ENCODE data around the gene GALNT18. TPM values are rescaled to one million over a fixed set of nuclear protein-coding genes. Genes with fewer than 3 reads are reported as not detected.

GALNT18 gene
- total RNA-seq, 1 donor from 2014 or later = 38.4 TPM

DNA sequence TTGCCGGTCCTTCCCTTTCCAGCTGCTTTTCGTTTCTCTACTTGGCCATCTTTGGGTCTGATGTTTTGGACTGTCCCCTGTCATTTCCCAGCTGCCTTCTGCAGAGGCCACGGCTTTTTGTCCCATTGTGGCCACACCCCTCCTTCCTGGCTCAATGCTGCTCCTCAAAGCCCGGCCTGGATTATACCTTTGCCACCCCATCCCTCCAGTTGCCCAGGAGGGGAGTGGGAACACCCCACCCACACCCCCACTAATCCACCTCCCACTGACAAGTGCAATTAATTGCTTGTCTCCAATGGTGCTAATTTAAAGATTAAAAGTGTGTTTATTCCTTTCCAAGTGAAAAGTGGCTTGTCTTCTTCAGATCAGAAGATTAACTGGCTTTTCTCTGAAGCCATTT is 234.6 kb downstream of the GALNT18 start:
- no peak overlapping the region for H3K27ac Mint-ChIP-seq (ENCODE audit: unreplicated experiment)
- TF ChIP-seq, protein P1, sequence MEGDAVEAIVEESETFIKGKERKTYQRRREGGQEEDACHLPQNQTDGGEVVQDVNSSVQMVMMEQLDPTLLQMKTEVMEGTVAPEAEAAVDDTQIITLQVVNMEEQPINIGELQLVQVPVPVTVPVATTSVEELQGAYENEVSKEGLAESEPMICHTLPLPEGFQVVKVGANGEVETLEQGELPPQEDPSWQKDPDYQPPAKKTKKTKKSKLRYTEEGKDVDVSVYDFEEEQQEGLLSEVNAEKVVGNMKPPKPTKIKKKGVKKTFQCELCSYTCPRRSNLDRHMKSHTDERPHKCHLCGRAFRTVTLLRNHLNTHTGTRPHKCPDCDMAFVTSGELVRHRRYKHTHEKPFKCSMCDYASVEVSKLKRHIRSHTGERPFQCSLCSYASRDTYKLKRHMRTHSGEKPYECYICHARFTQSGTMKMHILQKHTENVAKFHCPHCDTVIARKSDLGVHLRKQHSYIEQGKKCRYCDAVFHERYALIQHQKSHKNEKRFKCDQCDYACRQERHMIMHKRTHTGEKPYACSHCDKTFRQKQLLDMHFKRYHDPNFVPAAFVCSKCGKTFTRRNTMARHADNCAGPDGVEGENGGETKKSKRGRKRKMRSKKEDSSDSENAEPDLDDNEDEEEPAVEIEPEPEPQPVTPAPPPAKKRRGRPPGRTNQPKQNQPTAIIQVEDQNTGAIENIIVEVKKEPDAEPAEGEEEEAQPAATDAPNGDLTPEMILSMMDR (IDR thresholded peaks at IDR 0.05) = no peak
- peaks cover 5% of the 10 kb centered on the region for H3K27me3 Mint-ChIP-seq (ENCODE audit: low read depth)
- peaks cover 1% of the 10 kb centered on the region for H3K36me3 Mint-ChIP-seq (ENCODE audit: low read depth)
- no peaks in the 10 kb centered on the region for H3K9me3 Mint-ChIP-seq (ENCODE audit: low read depth)
- H3K4me1 Mint-ChIP-seq (ENCODE audit: low read depth) = peaks cover 24% of the 10 kb centered on the region
- H3K4me3 Mint-ChIP-seq (ENCODE audit: unreplicated experiment) = no peak overlapping the region
- DNase-seq (ENCODE audit: low spot score) = no peak

DNA sequence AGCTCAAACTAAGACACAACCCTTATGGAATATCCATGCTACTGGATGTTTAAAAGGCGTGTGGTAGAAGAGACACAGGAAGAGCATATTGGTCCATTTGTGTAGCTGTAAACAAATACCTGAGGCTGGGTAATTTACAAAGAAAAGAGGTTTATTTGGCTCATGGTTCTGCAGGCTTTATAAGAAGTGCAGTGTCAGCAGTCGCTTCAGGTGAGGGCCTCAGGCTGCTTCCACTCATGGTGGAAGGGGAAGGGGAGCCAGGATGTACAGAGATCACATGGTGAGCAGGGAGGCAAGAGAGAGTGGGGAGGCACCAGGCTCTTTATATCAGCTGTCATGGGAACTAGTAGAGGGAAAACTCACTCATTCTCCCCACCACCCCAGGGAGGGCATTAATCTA is 237.0 kb downstream of the GALNT18 start:
- Mint-ChIP-seq H3K27ac (ENCODE audit: unreplicated experiment) (no peak overlapping the region), H3K4me1 (ENCODE audit: low read depth) (peaks cover 11% of the 10 kb centered on the region), H3K4me3 (ENCODE audit: unreplicated experiment) (no peak overlapping the region), H3K27me3 (ENCODE audit: low read depth) (peaks cover 5% of the 10 kb centered on the region), H3K36me3 (ENCODE audit: low read depth) (peaks cover 1% of the 10 kb centered on the region), H3K9me3 (ENCODE audit: low read depth) (no peaks in the 10 kb centered on the region)
- no peak for DNase-seq (ENCODE audit: low spot score)
- TF ChIP-seq, protein P1 (IDR thresholded peaks at IDR 0.05) = no peak

DNA sequence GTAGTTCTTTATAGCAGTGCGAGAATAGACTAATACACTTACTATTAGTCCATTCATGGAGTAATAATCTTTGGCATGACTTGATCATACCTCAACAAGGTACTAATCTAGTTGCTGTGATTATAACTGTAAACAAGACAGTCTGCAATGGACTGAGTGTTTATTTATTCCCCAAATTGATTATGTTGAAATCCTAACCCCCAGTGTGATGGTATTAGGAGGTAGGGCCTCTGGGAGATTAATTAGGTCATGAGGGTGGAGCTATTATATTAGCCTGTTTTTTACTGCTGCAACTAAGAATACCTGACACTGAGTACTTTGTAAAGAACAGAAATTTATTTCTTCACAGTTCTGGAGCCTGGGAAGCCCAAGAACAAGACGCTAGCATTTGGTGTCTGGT is 237.8 kb downstream of the GALNT18 start:
- Mint-ChIP-seq H3K27me3 (ENCODE audit: low read depth) (peaks cover 3% of the 10 kb centered on the region), H3K36me3 (ENCODE audit: low read depth) (peaks cover 2% of the 10 kb centered on the region), H3K27ac (ENCODE audit: unreplicated experiment) (no peak overlapping the region), H3K9me3 (ENCODE audit: low read depth) (no peaks in the 10 kb centered on the region), H3K4me3 (ENCODE audit: unreplicated experiment) (no peak overlapping the region), H3K4me1 (ENCODE audit: low read depth) (peaks cover 8% of the 10 kb centered on the region)
- TF ChIP-seq, protein P1 (IDR thresholded peaks at IDR 0.05) = no peak
- no peak for DNase-seq (ENCODE audit: low spot score)

DNA sequence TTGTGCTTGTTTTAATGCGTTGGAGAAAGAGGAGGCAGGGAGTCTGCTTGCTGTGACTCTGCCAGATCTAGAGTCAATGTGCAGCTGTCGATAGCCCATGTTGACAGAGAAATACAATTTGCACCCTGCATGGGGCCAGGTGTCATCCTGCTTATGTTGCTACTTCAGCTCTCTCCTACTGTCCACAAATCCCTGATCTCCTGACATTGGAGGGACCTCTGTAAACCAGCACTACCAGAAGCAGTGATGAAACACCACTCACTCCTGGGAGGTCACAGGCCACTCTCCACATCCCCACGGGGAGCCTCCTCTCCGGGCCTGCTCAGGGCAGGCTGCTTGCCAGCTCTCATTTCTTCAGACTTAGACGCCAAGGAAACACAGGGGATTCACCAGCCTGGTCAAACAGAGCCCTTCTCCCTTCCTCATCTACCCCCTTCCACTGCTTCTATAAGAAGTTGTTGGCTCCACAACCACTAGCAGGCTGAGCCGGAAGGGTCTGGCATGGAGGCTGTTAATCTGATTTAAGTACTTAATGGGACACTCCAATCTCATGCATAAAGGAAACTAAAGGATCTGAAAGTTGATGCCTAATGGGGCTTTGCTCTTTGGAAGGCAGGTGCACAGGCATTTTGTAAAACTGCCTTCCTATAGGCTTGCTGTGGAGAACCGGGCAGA is 238.8 kb downstream of the GALNT18 start:
- no peak for DNase-seq (ENCODE audit: low spot score)
- no peaks in the 10 kb centered on the region for H3K9me3 Mint-ChIP-seq (ENCODE audit: low read depth)
- H3K27me3 Mint-ChIP-seq (ENCODE audit: low read depth) = peaks cover 3% of the 10 kb centered on the region
- TF ChIP-seq, protein P1 (IDR thresholded peaks at IDR 0.05) = no peak
- peaks cover 5% of the 10 kb centered on the region for H3K36me3 Mint-ChIP-seq (ENCODE audit: low read depth)
- H3K27ac Mint-ChIP-seq (ENCODE audit: unreplicated experiment) = no peak overlapping the region
- H3K4me3 Mint-ChIP-seq (ENCODE audit: unreplicated experiment) = no peak overlapping the region
- H3K4me1 Mint-ChIP-seq (ENCODE audit: low read depth) = peaks cover 8% of the 10 kb centered on the region

DNA sequence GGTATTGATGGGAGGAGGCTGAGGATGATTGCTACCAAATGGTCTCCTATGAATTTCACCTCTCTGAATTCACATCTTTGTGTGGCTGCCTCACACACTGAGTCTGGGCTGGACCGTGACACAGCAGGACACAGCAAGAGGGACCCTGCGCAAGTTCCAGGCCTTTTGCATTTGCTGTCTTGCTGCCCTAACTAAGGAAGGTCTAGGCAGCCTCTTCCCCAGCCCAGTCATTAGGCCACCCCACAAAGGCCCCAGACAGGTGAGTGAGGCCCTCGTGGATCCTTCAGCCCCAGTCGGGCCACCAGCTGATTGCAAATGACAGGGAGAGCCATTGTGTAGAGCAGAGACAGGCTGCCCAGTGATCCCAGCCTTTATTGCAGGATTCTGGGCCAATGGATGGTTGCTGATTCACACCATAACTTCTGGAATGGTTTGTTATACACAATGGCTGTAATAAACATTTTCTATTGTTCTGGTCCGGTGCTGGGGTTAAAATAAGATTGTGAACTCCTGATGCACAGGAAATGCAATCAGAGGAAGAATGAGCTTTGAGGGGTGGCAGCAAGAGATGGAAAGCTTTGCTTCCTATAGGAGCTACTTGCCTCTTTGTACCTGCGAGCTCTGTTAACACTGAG is 240.2 kb downstream of the GALNT18 start:
- Mint-ChIP-seq H3K36me3 (ENCODE audit: low read depth) (peaks cover 9% of the 10 kb centered on the region), H3K27me3 (ENCODE audit: low read depth) (peaks cover 3% of the 10 kb centered on the region), H3K4me1 (ENCODE audit: low read depth) (peaks cover 8% of the 10 kb centered on the region), H3K9me3 (ENCODE audit: low read depth) (no peaks in the 10 kb centered on the region), H3K27ac (ENCODE audit: unreplicated experiment) (no peak overlapping the region), H3K4me3 (ENCODE audit: unreplicated experiment) (no peak overlapping the region)
- TF ChIP-seq, protein P1 (IDR thresholded peaks at IDR 0.05) = no peak
- no peak for DNase-seq (ENCODE audit: low spot score)
